Measurements from ENCODE around the gene CCDC85C.

Gene CCDC85C

GRCh38 chr14:99466758-99467157 lies 137.2 kb downstream of the CCDC85C start:
- DNase-seq (ENCODE audit: low read depth) = no peak
- TF ChIP-seq, protein P1, sequence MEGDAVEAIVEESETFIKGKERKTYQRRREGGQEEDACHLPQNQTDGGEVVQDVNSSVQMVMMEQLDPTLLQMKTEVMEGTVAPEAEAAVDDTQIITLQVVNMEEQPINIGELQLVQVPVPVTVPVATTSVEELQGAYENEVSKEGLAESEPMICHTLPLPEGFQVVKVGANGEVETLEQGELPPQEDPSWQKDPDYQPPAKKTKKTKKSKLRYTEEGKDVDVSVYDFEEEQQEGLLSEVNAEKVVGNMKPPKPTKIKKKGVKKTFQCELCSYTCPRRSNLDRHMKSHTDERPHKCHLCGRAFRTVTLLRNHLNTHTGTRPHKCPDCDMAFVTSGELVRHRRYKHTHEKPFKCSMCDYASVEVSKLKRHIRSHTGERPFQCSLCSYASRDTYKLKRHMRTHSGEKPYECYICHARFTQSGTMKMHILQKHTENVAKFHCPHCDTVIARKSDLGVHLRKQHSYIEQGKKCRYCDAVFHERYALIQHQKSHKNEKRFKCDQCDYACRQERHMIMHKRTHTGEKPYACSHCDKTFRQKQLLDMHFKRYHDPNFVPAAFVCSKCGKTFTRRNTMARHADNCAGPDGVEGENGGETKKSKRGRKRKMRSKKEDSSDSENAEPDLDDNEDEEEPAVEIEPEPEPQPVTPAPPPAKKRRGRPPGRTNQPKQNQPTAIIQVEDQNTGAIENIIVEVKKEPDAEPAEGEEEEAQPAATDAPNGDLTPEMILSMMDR (conservative IDR thresholded peaks at IDR 0.05; ENCODE audit: low read length) = no peak
- no peak overlapping the region for H3K4me3 ChIP-seq (ENCODE audit: low read length)

GRCh38 chr14:99465288-99465687 lies 138.7 kb downstream of the CCDC85C start:
- H3K4me3 ChIP-seq (ENCODE audit: low read length) = no peak overlapping the region
- TF ChIP-seq, protein P1 (conservative IDR thresholded peaks at IDR 0.05; ENCODE audit: low read length) = no peak
- no peak for DNase-seq (ENCODE audit: low read depth)

GRCh38 chr14:99463974-99464373 lies 140.0 kb downstream of the CCDC85C start:
- TF ChIP-seq, protein P1 (conservative IDR thresholded peaks at IDR 0.05; ENCODE audit: low read length) = no peak
- DNase-seq (ENCODE audit: low read depth) = no peak
- H3K4me3 ChIP-seq (ENCODE audit: low read length) = no peak overlapping the region

DNA sequence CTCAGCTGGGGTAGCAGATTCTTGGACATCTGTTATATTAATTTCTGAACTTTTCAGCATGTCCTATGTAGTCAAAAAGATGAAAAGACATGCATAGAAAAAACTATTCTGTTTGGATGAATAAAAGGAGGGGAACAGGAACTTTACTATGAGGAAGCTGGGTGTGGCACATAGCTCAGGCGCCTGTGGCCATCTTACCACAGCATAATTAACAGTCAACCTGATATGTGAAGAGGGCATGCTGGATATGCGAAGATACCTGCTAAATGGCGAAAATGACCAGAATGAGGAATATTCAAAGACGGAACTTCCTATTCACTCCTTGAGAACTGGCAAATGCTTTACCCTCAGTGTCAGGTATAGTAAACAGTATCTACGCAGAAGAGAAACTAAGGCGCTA lies 141.8 kb downstream of the CCDC85C start:
- no peak for DNase-seq (ENCODE audit: low read depth)
- TF ChIP-seq, protein P1 (conservative IDR thresholded peaks at IDR 0.05; ENCODE audit: low read length) = no peak
- no peak overlapping the region for H3K4me3 ChIP-seq (ENCODE audit: low read length)

- H3K4me3 ChIP-seq (ENCODE audit: low read length) = no peak overlapping the region
- DNase-seq (ENCODE audit: low read depth) = no peak
- TF ChIP-seq, protein P1 (conservative IDR thresholded peaks at IDR 0.05; ENCODE audit: low read length) = no peak
Measured at GRCh38 chr14:99461411-99462085, 142.5 kb downstream of the CCDC85C start.

GRCh38 chr14:99460793-99461192 lies 143.2 kb downstream of the CCDC85C start:
- TF ChIP-seq, protein P1 (conservative IDR thresholded peaks at IDR 0.05; ENCODE audit: low read length) = no peak
- no peak for DNase-seq (ENCODE audit: low read depth)
- no peak overlapping the region for H3K4me3 ChIP-seq (ENCODE audit: low read length)

DNA sequence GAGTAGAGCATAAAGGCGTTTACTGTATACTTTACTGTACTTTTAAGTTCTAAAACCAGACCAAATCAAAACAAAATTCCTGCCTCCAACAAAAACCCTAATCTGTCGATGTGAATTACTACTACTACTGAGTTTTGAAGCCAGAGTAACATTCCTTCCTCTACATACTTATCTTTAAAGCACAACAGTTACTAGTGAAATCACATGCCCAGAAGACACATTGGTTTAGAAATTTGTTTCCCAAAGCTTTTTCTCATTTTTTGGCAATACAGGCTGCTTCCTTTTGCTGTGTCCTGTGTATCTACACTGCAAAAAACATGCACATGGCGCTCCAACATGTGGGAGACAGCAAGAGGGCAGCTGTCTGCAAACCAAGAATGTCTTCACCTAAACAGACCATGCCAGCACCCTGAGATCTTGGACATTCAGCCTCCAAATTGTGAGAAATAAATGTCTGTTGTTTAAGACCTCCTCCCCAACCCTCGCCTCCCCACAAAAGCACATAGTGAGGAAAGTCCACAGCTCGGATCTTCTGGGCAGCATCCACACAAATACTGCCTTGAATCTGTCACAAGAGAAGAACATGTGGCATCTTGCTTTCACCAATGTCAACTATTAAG lies 144.4 kb downstream of the CCDC85C start:
- peak; percentile 70 for DNase-seq (ENCODE audit: low read depth)
- TF ChIP-seq, protein P1 (conservative IDR thresholded peaks at IDR 0.05; ENCODE audit: low read length) = no peak
- no peak overlapping the region for H3K4me3 ChIP-seq (ENCODE audit: low read length)
